Measurements from ENCODE around the gene ARHGAP4. TPM values are rescaled to one million over a fixed set of nuclear protein-coding genes. Genes with fewer than 3 reads are reported as not detected.
A peak's percentile ranks its signal among the peaks of the same experiment; 100 is the strongest.

ARHGAP4 gene
- total and polyA plus RNA-seq, 7 donors = 5.1 to 8.0 (median 6.8) TPM

DNA sequence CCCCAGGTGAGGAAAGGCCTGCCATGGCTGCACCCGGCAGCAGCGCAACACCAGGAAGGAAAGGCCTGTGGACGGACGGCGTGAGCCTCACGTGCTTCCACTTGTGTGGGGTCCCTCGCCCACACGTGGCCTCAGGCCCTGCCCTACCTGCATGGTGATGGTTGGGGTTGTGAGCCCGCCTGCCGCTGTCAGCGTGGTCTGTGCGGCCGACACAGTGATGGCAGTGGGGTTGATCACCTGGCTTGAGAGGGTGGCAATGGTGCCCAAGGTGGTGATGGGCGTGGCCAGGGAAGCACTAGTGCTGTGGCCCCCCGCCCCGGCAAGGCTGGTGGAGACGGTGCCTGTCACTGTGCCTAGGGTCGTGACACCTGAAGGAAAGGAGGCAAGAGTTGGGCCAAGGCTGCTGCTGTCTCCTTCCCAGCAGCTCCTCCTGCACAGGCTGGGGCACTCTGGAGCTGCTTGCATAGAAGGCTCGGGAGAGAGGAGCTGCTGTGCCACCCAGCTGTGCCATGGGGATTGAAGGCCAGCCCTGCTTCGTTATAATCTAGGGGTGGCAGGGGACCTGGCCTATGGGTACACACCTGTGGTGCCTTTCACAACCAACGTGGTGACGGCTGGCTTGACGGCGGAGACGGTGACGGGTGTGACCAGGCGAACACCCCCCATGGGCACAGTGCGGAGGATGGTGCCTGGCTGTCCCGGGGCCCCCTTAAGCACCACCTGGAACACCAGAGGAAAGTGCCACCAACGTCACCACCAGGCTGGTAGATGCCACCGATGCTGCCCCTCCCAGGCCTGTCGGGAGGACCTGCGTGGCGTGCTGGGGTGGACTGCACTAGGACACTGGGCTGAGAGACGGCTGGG, 30.2 kb upstream of the ARHGAP4 start:
- no peaks in the 10 kb centered on the region for H3K9me3 ChIP-seq
- peak in 1 of 2 donors; percentile 42 for DNase-seq

DNA sequence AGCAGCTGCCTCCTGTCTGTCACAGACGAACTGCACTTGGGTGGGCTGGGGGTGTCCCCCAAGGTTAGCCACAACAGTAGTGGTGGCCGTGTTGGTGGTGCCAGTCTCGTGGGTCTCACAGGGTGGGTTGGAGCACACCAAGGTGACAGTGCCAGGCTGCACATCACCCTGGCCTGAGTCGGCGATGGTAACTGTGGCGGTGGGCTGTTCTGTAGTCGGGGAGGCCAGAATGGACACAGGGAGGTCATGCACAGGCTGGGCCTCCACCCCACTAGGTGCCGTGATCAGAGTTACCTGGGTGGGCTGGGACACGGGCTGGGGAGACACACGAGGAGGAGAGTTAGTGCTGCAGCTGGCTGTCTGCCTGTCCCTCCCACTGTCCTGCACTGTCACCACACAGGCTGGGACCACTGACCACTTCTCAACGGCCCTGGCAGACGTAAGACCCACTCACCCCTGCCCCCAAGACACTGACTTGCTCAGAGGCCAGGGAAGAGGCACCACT, 29.2 kb upstream of the ARHGAP4 start:
- no peaks in the 10 kb centered on the region for H3K4me1 ChIP-seq
- DNase-seq (peak in 1 of 2 donors; percentile 28), ATAC-seq (no peak)
- H3K36me3 ChIP-seq (ENCODE audit: insufficient read depth in 1 of 2, low read depth in 1 of 2) = peaks cover 0 to 99% of the 10 kb centered on the region in 2 donors
- H3K27ac ChIP-seq = no peak overlapping the region
- TF ChIP-seq, protein P1, sequence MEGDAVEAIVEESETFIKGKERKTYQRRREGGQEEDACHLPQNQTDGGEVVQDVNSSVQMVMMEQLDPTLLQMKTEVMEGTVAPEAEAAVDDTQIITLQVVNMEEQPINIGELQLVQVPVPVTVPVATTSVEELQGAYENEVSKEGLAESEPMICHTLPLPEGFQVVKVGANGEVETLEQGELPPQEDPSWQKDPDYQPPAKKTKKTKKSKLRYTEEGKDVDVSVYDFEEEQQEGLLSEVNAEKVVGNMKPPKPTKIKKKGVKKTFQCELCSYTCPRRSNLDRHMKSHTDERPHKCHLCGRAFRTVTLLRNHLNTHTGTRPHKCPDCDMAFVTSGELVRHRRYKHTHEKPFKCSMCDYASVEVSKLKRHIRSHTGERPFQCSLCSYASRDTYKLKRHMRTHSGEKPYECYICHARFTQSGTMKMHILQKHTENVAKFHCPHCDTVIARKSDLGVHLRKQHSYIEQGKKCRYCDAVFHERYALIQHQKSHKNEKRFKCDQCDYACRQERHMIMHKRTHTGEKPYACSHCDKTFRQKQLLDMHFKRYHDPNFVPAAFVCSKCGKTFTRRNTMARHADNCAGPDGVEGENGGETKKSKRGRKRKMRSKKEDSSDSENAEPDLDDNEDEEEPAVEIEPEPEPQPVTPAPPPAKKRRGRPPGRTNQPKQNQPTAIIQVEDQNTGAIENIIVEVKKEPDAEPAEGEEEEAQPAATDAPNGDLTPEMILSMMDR (IDR thresholded peaks at IDR 0.05) = no peak
- 71 to 81% (median 72%) methylated on average over 6 to 12 of the region's 12 CpGs for WGBS, 3 donors
- no peak overlapping the region for H3K4me3 ChIP-seq
- H3K27me3 ChIP-seq (ENCODE audit: insufficient read depth in 3 of 3, low read length in 2 of 3) = no peaks in the 10 kb centered on the region
- H3K9me3 ChIP-seq = no peaks in the 10 kb centered on the region
- intact Hi-C loops (cut with DNase I) = no loop called here

More for the DNA sequence above, 30.2 kb upstream of the ARHGAP4 start:
- intact Hi-C loops (cut with DNase I) = no loop called here
- Histone ChIP-seq H3K27me3 (ENCODE audit: insufficient read depth in 3 of 3, low read length in 2 of 3) (no peaks in the 10 kb centered on the region), H3K27ac (no peak overlapping the region), H3K4me1 (no peaks in the 10 kb centered on the region), H3K4me3 (no peak overlapping the region), H3K36me3 (ENCODE audit: insufficient read depth in 1 of 2, low read depth in 1 of 2) (peaks cover 0 to 99% of the 10 kb centered on the region in 2 donors)
- ATAC-seq = no peak
- TF ChIP-seq, protein P1 (IDR thresholded peaks at IDR 0.05) = no peak
- 86 to 89% (median 87%) methylated on average over 23 to 35 of the region's 35 CpGs for WGBS, 3 donors

DNA sequence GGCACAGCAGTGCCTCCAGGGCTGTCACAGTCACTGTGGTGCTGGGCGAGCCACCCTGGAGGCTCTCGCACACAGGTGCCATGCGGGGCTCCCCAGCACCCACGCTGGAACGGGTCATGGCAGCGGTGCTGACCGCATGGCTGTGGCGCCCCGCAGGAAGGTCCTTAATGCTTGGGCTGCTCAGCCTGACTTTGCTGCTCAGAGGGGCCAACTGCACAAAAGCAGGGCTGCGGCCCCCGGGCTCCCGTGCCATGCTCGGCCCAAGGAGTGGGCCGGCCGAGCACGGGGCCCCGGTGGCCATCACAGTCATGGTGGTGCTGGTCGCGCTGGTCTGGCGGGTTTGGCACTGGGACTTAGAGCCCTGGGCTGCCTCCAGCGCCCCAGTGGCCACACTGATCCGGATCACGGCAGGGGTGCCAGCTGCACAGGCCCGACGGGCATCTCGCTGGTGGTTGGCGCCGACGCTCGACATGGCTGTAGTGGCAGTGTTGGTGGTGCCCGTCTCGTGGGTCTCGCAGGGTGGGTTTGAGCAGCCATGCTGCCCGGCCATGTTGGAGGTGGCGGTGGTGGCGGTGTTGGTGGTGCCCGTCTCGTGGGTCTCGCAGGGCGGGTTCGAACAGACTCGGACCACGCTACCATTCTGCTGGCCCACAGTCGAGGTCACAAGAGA, 28.6 kb upstream of the ARHGAP4 start:
- 84 to 91% (median 88%) methylated on average over 5 to 44 of the region's 44 CpGs for WGBS, 3 donors
- ATAC-seq (no peak), DNase-seq (peak in 1 of 2 donors; percentile 51)
- intact Hi-C loops (cut with DNase I) = loop anchor here (5.0 kb wide), 3 partner anchors 192 to 997 kb away; partner anchors contain the start of gene PLXNB3 (in 1 of the 2)
- no peaks in the 10 kb centered on the region for H3K4me1 ChIP-seq
- H3K9me3 ChIP-seq = no peaks in the 10 kb centered on the region
- H3K4me3 ChIP-seq = no peak overlapping the region
- no peaks in the 10 kb centered on the region for H3K27me3 ChIP-seq (ENCODE audit: insufficient read depth in 3 of 3, low read length in 2 of 3)
- TF ChIP-seq, protein P1 (IDR thresholded peaks at IDR 0.05) = no peak
- H3K36me3 ChIP-seq (ENCODE audit: insufficient read depth in 1 of 2, low read depth in 1 of 2) = peaks cover 0 to 99% of the 10 kb centered on the region in 2 donors
- H3K27ac ChIP-seq = no peak overlapping the region

DNA sequence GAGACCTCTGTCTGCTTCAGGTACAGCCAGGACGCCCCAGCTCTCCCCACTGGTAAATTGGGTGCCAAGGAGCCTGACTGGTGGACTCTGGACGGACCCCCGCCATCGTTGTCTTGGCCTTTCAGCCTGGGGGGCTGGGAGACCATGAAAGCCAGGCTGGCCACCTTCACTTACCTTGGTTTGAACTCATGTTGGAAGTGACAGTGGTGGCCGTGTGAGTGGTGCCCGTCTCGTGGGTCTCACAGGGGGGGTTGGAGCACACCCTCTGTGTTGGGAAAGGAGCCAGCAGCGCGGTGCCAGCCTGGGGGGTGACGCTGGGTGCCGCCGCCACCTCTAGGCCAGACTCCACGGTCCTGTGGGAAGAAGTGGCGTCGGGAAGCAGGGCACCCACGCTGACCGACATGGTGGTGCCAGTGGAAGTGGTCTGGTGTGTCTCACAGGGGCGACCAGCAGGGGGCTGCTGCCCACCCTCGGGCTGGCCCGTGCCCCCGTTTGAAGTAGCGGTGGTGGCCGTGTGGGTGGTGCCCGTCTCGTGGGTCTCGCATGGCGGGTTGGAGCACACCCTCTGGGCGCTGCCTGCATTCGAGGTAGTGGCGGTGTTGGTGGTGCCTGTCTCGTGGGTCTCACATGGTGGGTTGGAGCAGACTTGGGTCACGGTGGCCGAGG, 28.0 kb upstream of the ARHGAP4 start:
- TF ChIP-seq, protein P1 (IDR thresholded peaks at IDR 0.05) = no peak
- peak in 1 of 4 donors; percentile 2 for ATAC-seq
- peak in 1 of 2 donors; percentile 54 for DNase-seq
- Histone ChIP-seq H3K36me3 (ENCODE audit: insufficient read depth in 1 of 2, low read depth in 1 of 2) (peaks cover 0 to 99% of the 10 kb centered on the region in 2 donors), H3K4me1 (no peaks in the 10 kb centered on the region), H3K27me3 (ENCODE audit: insufficient read depth in 3 of 3, low read length in 2 of 3) (no peaks in the 10 kb centered on the region), H3K9me3 (no peaks in the 10 kb centered on the region), H3K4me3 (no peak overlapping the region), H3K27ac (peak overlapping the region; percentile 55)
- intact Hi-C loops (cut with DNase I) = loop anchor here (1.0 to 5.0 kb wide), 4 partner anchors 190 to 997 kb away; partner anchors contain the start of gene PLXNB3 (in 2 of the 2)
- WGBS, 3 donors = 74 to 82% (median 78%) methylated on average over 17 to 33 of the region's 33 CpGs
